ENCODE data around the gene LRR1.
A peak's percentile ranks its signal among the peaks of the same experiment; 100 is the strongest.
"Not testable (repeated sequence)": the region's sequence is repeated elsewhere in the genome, so short reads cannot be mapped to it uniquely, and the experiment has no call there.

Gene LRR1

GRCh38 chr14:49586673-49587460 is 11.9 kb upstream of the LRR1 start:
- peak; percentile 48 for DNase-seq

GRCh38 chr14:49589387-49589786 is 9.4 kb upstream of the LRR1 start:
- DNase-seq, result no peak

GRCh38 chr14:49593016-49593415 is 5.7 kb upstream of the LRR1 start:
- no peak for DNase-seq

DNA sequence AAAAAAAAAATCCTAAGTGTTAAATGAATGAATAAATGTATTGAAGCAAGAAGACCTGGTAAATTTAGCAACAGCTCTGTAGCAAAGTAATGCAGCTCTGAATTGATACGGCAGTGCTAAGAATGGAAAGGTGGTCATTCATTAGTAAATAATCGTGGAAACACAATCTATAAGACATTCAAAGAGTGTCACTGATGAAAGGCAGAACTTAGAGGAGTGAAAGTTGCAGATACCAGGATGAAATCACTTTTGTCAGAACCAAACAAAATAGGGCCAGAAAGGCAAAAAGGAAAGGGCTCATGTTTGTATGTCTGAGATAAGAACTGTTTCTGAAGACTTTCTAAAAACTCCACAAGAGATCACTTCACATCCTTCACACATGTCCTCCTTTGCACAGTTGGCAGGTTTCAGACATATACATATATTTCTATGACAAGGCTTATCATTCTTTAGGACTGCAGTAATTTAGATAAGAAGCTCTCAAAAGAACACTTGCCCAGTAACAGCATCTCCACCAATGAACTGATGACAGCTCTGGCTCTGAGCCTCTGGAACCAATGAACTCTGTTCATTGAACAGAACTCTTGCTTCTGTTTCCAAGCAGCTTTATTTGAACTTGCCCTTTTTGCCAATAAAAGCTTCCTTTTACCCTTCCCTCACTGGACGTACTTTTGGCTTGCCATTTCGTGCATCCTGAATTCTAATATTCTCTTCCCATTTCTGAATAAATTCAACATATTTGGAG is 4.2 kb upstream of the LRR1 start:
- DNase-seq, result no peak

DNA sequence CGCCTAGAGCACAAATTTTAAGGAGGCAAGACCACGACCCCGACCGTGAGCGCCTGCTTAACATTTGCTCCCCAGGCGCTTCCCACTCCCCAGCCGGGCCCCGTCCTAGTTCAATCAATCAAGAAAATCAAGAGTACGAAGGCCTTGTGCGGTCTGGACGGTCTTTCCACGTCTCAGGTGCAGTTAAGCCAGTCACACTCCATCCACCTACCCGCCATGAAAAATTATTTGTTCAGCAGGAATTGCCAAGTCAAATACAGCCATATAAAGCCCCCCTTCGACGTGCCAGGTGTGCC is 603 bp upstream of the LRR1 start:
- DNase-seq, result no peak

DNA sequence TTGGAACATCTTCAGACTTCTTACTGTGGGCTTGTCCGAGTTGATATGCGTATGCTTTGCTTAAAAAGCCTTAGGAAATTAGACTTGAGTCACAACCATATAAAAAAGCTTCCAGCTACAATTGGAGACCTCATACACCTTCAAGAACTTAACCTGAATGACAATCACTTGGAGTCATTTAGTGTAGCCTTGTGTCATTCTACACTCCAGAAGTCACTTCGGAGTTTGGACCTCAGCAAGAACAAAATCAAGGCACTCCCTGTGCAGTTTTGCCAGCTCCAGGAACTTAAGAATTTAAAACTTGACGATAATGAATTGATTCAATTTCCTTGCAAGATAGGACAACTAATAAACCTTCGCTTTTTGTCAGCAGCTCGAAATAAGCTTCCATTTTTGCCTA is 8.8 kb downstream of the LRR1 start:
- DNase-seq, result no peak

DNA sequence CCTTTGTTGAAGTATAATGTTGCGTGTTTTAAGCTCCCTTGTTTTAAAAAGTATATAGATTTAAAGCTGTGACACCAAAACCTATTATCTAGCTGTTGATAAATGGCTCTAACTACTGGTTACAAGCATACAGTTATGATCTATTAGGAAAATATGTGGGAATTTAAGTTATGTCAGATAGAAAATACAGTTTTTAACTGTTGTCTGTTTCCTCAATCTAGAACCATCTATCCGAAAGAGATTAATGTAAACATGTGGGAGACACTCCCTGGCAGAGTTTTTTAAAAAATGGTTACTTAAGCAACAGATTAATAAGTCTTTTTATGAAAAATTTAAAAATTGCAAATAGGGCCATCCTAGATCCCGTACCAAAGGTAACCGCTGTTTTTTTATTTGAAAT is 13.5 kb downstream of the LRR1 start:
- no peak for DNase-seq

DNA sequence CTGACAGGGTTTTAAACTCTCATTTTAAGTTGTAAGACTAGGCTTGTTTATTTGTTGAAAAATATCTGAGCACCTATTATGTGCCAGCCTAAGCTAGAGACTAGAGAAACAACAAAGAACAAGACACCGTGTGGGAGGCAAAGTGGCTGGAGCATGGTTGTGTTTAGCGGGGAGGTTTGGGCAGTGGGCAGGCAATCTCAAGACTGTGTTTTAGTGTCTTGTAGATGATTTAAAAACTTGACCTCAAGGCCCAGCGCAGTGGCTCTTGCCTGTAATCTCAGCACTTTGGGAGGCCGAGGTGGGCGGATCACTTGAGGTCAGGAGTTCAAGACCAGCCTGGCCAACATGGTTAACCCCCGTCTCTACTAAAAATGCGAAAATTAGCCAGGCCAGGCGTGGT is 13.9 kb downstream of the LRR1 start:
- no peak for DNase-seq

GRCh38 chr14:49614196-49614595 is 15.5 kb downstream of the LRR1 start:
- no peak for DNase-seq

GRCh38 chr14:49615776-49616175 is 17.0 kb downstream of the LRR1 start:
- no peak for DNase-seq

- DNase-seq, result no peak
These were observed 19.2 kb downstream of the LRR1 start for GRCh38 chr14:49617852-49618519.

GRCh38 chr14:49619273-49619672 is 20.5 kb downstream of the LRR1 start:
- DNase-seq, result not testable (repeated sequence)

DNA sequence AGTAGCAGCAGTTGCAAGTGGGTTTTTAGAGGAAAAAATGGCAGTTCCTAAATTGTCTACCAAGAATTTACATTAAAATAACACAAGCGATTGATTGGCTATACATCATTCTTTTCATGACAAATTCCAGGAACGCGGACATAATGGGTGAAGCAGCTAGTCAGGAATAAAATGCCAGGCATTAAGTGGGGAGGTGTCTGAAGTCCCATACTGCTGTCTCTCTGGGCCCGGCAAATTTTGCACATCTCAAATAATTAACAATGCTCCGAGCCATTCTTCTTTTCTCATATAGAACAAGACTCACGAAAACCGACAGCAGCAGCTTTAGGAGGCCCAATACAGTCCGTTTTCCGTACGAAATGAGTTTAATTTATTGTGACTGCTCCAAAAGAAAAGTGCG is 21.0 kb downstream of the LRR1 start:
- no peak for DNase-seq

DNA sequence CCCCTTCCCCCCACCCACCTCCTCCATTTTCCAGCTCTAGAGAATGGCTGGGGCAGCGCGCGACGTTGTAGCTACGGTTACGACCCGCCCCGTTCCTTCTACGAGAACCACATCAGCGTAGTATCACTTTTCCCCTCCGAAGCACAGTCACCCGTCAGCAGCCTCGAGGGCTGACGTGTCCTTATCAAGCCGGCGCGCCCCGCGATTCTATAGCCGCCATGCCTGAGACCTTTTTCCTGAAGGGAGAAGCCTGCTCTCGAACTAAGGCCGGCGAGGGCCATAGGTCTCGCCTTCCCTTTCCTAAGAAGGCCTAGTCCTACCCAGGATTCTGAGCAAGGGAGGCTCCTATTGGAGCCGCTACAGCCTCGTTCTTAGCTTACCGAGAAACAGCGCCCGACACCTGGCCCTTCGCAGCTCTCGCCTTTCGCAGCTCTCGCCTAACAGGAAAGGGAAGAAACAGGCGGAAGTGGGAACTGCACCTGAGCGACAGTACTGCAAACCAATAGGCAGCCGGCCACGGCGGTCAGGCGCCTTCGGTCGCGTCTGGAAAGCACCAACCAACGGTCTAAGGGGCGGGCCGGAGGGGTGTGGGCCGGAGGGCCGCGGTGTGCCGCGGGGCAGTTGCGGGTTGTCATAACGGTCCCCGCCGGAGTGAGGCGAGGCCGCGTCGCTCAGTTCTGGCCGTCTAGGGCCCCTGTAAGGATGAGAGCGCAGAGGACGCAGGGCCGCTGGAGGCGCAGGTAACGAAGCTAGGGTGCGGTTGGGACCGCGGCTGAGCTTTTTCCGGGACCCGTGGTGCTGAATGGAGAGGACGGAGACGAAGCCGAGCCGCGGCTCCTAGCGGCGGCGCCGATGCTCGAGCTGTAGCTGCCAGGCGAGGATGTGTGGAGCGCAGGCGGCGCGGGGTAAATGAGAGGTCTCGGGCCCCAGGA is 21.7 kb downstream of the LRR1 start, which contains the start of the genes MGAT2 and RPL36AL:
TSS of gene MGAT2 (plus strand) at position 618 of the 932 bp plus-strand sequence. CDS start 470 bp downstream, outside the sequence.
TSS of gene RPL36AL (minus strand) at position 445 of the 932 bp plus-strand sequence. CDS start 1,522 bp downstream, outside the sequence.
- DNase-seq, result peak; percentile 96

DNA sequence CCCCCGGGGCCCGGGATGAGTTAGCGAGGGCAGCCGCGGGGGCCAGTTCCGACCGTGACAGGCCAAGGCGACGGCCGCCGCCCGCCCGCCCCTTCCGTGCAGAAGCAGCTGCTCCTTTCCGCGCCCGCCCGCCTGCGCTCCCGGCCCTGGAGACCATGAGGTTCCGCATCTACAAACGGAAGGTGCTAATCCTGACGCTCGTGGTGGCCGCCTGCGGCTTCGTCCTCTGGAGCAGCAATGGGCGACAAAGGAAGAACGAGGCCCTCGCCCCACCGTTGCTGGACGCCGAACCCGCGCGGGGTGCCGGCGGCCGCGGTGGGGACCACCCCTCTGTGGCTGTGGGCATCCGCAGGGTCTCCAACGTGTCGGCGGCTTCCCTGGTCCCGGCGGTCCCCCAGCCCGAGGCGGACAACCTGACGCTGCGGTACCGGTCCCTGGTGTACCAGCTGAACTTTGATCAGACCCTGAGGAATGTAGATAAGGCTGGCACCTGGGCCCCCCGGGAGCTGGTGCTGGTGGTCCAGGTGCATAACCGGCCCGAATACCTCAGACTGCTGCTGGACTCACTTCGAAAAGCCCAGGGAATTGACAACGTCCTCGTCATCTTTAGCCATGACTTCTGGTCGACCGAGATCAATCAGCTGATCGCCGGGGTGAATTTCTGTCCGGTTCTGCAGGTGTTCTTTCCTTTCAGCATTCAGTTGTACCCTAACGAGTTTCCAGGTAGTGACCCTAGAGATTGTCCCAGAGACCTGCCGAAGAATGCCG is 22.6 kb downstream of the LRR1 start:
- DNase-seq, result peak; percentile 73

DNA sequence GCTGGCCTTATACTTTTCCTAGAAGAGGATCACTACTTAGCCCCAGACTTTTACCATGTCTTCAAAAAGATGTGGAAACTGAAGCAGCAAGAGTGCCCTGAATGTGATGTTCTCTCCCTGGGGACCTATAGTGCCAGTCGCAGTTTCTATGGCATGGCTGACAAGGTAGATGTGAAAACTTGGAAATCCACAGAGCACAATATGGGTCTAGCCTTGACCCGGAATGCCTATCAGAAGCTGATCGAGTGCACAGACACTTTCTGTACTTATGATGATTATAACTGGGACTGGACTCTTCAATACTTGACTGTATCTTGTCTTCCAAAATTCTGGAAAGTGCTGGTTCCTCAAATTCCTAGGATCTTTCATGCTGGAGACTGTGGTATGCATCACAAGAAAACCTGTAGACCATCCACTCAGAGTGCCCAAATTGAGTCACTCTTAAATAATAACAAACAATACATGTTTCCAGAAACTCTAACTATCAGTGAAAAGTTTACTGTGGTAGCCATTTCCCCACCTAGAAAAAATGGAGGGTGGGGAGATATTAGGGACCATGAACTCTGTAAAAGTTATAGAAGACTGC is 23.4 kb downstream of the LRR1 start:
- no peak for DNase-seq

- DNase-seq, result no peak
These were observed 24.6 kb downstream of the LRR1 start for GRCh38 chr14:49623387-49623786.

DNA sequence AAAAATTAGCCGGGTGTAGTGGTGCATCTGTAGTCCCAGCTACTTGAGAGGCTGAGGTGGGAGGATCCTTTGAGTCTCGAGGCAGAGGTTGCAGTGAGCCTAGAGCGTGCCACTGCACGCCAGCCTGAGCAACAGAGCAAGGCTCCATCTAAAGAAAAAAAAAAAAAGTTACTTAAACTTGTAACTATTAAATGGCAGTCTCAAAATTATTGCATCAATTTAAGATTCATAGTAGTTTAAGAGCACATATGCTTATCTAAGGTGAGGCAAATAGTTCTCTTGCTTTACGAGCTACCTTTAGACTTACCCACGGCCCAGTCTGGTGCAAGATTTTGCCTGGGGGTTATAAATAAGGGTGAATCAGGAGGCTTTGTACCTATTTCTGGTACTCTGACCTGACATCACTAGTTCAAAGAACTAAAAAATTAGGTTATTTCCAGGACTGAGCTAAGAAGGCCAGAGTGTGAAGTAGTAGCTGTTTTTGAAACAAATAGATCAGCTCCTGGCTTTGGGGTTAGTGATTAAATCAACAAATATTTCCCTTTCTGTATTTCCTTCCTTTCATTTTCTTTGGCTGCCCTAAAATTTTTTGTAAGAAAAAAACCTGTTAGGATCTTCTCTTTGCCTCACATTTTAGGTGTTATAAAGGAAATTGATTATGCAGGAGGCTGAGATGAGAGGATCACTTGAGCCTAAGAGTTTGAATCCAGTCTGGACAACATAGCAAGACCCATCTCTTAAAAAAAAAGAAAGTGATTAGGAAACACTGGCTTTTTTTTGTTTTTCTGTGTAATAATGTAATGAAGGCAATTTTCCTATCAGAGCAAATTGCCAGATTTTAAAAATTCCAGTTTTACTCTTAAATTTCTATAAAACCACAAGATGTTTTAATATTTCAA is 25.4 kb downstream of the LRR1 start:
- DNase-seq, result no peak

DNA sequence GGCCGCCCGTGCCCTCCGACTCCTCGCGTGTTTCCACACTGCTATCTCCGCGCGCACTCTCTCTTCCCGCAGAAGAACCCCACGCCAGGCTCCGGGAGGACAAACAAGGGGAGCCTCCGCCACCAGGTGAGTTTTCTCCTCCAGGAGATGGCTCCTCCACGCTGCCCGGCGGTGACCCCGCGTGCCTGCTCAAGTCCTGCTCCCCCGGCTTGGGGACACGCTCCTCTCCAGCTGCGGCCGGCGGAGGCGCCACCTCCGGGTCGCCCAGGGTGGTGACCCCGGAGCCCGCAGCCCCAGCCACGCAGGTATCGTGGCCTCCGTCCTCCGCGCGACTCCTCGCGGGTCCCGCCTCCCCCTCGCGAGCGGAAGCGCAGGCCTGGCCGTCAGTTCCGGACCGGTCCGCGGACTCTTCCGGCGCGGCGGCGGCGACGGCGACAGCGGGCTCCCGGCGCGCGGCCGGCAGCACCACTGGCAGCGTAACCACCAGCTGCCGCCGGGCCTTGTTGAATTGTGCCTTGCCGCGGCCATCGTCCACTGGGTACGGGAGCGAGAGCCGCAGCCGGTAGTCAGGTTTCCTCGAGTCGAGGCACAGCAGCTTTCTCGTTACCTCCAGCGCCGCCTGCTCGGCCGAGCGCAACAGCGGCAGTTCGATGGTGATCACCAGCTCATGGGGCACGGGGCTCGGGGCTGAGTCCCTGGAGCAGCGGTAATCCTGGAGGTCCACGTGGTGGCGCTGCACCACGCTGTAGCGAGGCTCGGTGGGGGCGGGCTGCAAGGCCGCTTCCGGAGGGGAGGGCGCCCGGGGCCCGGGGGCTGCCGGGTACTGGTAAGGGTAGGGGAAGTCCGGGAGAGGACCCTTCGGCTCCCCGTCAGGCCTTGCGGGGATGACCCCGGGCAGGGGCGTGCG is 35.2 kb downstream of the LRR1 start:
- DNase-seq, result peak; percentile 94

Measured in NCI-H2171 (cell line).